ENCODE results near the gene SLC16A9.
"Not testable (repeated sequence)": the region's sequence is repeated elsewhere in the genome, so short reads cannot be mapped to it uniquely, and the experiment has no call there.

SLC16A9 gene

DNA sequence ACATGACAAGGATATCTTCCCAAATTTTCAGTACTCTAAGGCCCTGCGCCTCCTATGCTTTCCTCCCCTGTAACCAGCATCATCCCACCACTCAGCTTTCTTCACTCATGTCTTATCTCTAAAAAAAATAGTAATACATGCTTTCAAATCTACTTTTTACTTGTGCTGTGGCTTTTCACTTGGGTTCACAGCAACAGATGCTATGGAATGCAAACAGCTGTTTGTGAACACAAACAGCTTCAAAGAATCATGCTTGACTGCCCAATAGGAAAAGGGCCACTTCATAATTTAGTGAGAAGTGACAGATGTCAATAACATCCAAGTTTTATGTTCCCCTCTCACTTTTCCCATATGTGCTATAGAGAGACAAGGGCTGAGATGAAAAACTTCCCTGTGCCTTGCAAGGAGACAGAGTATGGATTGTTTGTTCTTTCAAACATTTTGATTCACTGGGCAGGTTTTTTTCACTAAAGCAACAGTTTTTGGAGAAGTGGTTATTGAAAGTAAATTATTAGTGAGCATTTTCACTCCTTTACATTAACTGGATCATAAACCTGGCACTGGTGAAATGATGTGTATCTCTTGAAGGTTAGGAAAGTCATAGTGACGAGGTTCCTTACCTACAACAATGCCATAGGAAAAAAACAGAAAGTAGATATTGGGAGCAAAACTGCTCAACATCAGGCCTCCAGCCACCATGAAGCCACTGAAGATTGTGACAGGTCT is 37.3 kb downstream of the SLC16A9 start:
- no peak for DNase-seq

DNA sequence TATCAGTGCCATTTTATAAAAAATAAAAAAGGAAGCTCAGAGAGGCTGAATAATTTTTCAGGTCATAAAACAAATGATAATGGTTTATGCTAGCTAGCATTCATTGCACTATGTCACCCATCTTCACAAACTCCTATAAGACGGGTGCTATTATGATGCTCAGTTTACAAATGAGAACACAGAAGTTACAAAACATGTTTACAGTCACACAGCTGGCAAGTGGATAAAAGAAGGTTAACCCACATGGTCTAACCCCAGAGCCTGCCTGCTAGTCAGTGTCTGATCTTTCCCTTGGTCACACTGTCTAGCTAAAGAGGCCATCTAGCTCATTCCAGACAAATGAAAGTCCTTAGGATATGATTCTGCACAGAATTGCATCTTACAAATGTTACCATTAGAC is 39.4 kb downstream of the SLC16A9 start:
- no peak for DNase-seq

DNA sequence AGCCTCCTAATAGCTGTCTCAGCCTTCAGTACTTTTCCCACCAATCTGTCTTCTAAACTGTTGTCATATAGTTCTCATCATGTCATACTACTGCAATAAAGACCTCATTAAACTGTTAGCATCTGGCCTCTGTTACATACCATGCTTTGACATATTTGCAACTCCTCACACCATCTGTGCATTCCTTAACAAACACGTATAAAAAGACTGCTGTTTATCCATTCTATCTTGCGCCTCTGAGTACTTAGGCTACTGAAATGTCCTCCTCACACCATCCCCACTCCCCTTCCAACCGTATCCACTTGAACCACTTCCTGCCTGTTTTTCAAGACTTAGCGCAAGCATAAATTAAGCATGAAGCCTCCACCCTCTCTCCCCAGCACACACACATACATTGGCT is 41.6 kb downstream of the SLC16A9 start:
- no peak for DNase-seq

DNA sequence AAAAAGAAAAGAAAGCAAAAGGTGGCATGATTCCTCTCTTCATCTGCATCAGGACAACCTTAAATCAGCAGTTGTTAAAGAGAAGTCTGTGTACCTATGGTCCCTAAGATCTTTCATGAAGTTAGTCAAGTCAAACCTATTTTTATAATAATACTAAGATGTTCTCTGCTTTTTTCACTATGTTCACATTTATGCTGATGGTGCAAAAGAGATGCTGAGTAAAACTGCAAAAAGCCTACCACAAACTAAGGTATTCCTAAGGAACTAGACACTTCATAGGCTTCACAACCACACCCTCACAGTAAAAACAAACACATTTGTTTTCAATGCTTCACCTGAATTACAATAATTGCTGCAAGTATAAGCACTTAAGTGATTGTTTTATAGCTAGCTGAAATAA is 43.3 kb downstream of the SLC16A9 start:
- DNase-seq, result no peak

DNA sequence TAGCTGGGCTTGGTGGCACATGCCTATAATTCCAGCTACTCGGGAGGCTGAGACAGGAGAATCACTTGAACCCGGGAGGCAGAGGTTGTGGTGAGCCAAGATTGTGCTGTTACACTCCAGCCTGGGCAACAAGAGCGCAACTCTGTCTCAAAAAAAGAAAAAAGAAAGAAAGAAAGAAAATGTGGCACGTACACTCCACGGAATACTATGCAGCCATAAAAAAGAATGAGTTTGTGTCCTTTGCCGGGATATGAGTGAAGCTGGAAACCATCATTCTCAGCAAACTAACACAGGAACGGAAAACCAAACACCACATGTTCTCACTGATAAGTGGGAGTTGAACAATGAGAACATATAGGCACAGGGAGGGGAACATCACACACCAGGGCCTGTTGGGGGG is 46.4 kb downstream of the SLC16A9 start:
- DNase-seq, result not testable (repeated sequence)

DNA sequence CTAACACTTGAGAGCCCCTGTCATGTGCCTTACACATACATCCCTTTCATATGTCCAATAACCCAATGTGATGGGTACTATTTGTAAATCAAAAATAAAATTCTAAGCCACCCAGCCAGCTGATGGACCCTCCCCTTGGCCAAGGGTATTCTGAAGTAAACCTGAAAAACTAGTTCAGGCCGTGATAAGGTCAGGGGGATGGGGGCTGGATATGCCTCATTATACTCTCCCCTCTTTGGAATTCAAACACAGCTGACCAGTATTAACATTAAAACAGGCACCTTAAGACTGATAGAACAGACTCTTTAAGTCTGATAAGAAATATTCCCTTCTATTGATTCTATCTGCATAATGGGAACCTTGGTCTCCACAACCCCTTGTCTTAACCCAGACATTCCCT is 51.9 kb downstream of the SLC16A9 start:
- no peak for DNase-seq

DNA sequence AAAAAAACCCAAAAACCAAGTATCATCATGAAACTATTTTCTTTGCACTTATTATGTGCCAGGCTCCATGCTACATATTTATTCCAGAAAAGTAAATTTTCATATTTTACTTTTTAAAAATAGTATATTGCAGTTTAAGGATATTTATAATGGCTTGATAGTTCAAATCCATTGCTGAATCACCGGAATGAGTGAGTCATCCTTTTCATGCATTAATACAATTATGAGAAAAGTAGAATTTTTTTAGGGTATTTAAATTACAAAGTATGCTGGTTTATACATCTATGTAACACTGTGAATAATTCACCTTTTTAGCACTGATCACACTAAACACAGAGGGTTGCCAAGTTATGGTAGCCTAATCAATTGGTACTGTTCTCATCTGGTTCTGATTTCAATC is 54.3 kb downstream of the SLC16A9 start:
- no peak for DNase-seq

DNA sequence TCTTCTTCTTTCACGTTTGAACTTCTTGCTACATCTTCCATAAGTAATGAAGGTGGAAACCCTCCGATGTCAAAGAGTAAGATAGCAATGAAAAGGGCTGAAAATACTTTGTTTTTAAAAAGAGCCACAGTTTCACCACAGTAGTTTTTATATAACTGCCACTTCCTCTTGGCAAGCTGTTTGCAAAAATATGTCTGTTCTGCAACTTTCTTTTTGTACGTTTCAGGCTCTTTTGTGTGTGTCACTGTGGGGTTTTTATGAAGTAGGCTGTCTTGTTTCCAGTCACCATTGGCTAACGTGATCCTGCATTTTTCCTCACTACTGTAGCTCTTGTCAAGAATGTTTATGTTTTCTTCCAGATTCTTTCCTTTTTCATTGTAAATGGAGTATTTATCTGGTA is 55.6 kb downstream of the SLC16A9 start:
- DNase-seq, result no peak

DNA sequence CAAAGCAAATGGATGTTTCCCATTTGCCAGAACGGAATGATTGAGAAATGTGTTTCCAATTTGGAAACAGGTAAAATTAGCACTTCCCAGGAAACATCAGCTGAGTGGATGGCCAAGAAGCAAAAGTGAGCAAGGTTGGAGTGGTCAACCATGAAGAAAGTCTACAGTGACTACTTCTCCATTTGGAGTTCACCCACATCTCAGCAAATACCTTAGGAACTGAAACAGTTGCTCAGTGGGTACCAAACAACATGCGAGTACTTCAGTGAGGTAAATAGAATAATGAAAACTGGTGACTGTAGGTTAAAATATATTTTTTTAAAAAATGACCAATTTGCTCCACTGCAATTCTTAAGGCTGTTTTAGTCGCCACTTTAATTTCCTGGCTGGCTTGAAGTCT is 57.7 kb downstream of the SLC16A9 start:
- no peak for DNase-seq

DNA sequence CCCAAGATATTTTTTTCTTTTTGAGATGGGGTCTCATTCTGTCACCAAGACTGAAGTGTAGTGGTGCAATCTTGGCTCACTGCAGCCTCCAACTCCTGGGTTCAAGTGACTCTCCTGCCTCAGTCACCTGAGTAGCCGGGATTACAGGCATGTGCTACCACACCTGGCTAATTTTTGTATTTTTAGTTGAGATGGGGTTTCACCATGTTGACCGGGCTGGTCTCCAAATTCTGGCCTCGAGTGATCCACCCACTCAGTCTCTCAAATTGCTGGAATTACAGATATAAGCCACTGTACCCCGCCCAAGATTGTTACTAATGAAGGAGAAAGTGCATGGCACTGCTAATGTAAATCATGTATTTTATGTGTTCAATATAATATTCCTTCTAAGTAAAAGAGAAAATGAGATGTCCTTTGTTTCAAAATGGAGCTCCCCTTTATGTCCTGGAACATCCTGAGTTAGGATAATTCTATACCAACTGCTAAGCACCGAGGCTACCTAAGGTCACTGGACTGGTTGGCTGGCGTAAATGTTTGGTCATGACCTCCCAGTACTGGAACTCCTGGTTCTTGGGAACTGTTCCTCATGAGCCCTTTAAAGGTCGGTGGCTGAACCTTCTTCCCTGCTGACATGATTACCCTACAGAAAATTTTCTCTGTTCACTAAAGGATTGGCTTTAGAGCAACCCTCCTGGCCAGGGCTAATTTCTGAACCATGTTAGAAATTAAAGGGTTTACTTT is 59.9 kb downstream of the SLC16A9 start:
- no peak for DNase-seq

DNA sequence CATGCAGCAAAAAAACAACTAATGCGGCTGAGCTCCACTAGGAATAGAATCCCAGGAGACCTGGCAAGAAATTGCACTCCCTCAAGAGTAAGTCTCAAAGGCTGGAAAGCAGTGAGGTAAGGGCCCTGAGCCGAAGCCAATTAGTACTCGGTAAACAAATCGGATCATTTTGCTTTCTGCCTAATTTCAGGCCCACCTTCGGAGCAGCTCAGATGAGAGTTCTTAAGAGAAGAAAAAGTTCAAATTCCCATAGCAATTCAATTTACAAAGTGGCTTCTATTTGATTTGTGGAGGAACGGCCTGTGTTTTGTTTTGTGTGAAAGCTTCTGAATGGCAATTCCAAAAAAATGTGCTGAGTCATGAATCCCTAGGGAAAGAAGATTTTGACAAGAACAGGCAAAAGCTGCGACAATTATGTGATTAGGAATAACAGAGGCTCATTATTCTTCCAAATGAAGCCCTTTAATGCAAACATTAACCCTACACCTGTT is 60.9 kb downstream of the SLC16A9 start:
- no peak for DNase-seq

DNA sequence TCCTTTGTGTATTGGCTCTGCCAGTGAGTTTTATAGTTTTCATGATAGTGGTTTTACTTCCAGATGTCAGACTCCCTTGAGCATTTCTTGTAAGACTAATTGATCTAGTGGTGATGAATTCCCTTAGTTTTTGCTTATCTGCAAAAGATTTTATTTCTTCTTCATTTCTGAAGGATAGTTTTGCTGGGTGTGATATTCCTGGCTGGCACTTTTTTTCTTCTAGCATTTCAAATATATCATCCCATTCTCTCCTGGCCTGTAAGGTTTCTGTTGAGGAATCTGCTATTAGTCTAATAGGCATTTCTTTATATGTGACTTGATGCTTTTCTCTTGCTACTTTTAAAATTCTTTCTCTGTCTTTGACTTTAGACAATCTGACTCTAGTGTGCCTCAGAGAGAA is 64.8 kb downstream of the SLC16A9 start:
- DNase-seq, result no peak

DNA sequence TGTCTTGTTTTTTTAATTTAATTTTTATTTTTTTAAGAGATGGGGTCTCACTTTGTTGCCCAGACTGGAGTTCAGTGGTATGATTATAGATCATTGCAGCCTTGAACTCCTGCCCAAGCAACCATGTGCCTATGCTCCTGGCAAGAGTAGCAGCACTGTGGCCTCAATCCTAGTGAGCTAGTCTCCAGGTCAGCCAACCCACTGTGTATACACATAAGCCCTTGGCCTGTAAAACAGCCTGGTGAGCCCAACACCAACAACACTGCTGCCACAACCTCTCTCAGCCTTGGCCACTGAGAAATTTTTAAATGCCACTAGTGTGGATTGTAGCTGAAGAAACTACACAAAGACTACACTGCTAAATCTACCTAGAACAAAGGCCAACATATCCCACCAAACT is 68.0 kb downstream of the SLC16A9 start:
- not testable (repeated sequence) for DNase-seq

DNA sequence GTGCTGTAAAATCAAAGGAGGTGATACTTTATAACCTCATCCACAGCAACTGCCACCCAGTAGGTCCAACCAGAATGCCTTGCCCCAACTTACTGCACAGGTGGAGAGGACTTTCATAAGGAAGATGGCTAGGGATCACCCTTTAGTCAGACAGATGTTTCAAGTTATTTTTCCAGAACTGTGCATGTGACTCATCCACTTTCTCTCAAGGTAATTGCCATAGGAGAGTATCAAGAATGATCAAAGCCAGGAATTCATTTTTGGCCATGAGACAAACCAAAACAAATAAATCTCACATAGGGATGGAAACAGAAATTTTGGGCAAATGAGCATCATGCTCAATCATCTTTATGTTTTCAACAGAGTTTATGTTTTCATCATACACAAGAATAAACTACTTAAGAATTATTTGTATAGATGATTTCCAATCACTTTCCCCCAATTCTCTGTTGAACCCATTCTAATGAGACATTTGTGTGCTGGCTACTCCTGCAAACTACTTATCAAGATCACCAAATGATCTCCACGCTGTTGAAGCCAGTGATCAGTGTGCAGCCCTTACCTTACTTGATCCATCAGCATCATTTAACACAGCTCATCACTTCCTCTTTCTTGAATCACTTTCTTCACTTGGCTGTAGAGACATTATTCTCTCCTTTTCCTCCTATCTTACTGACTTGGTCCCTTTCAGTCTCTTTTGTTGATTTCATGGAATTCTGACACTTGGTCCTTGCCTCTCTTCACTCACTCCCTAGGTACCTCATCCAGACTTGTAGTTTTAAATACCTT is 74.0 kb downstream of the SLC16A9 start:
- DNase-seq, result no peak

DNA sequence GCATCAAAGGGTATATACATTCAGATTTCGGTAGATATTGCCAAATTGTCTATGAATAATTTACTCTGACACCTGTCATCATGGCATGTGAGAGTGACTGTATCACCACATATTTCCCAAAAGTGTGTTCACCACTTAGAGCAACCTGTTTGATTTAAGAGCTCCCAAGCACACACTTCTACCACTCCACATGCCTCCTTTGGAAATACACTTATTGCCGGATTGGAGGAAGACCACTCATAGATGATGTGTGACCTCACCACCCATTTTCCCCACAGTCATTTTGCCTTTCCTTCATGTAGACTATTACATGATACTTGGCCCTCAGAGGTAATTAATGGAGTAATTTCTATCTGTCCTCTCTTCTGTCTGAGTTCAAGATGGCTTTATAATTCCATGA is 75.5 kb downstream of the SLC16A9 start:
- no peak for DNase-seq

DNA sequence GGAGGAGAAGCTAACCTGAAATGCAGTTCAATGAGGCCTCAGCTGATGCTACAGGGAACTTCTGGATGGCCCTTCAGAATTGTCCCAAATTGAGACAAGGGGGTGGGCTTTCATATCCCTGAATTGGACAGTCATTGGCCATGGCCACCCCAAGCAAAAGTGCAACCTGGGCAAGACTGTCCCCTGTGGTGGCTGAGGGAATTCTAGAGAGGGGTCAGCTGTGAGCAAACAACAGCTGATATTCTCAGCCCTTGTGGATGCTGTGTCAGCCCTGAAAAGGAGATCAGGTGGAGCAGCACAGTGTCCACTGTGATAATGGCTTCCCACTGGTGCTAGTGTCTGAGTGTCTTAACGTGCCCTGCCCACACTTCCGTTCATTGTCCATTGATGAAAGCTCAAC is 76.6 kb downstream of the SLC16A9 start:
- no peak for DNase-seq

DNA sequence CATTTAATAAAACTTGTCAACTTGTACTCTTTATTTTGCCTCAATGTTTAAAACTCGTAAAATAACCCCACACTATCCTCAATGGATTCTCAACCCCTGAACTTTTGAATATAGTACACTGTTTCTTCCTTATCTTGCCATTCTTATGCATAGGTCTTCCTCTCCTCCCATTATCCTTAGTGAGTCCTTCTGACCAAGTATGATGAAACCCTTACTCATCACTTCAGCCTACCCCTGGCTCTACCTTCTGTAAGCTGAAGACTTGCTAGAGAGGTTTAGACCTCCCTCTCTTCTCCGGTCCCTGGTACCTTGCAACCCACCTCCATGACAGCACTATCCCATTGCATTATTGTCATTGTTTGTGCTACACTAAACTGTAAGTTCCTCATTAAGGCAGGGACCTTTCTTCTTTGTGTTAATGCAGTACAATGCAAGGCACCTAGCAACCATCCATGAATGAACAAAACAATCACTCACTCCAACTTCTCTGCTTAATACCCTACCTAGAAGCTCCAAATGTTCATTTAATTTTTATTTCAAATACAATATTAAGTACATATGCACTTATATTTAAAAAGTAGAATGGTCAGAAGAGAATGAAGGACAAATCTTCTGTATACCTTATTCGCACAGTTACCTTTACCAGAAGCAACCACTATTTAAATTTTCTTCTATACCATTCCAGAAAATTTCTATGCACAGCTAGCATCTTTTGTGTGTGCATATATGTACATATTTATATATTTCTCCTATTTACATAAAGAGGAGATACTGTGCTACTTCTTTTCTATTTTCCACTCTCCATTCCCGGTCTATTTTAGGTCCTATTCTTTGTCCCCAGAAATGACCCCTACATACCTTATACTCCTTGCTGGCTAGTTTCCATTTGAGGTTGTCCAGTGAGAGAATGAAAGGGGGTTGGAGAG is 77.5 kb downstream of the SLC16A9 start:
- no peak for DNase-seq

DNA sequence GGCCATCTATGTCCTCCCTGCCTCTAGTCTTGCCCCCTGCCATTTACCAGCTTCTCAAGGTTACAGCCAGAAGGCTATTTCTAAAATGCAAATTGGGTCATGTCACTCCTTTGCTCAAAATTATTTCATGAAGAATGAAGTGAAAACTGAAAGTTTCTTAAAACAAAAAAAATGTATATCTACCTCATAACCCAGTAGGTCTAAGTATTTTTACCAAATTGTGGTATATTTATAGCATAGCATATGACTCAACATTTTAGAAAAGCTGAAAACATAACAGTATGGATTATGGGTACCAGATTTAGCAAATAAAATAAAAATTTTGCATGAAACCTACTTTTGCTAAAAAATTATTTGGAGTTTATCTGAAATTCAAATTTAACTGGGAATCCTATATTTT is 78.4 kb downstream of the SLC16A9 start:
- no peak for DNase-seq

DNA sequence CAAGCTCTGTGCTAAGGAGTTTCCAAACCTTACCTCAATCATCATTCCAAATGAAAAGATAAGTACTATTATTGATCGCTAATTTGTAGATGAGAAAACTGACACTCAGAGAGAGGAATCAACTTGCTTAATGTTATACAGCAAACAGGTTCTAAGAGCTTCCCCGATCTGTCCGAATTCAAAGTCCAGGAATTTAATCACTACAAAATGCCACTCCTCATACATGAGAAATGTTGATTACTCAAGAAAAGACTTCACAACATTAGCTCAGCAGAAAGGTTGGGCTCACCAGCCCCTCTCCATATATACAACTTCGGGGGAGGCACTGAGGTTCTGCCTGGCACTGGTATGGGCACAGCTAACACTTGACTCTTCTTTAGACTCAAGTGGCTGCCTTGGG is 80.7 kb downstream of the SLC16A9 start:
- no peak for DNase-seq

DNA sequence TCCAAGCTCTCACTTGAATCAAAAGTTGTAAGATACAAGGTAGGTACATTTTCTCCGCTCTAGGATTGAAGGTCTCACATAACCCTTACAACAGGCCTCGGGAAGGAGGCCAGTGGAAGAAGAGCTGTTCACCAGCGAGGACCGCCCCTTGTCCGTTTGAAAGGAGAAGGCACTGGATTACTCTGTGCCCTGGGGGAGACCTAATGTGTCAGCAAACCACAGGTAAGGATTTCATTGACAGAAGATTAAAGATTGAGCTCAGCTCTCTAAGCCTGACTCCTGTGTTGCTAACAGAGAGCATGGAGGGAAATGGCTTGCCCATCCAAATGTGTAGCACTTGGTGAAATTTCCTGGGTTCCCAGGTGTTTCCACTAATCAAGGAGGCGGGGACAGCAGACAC is 81.2 kb downstream of the SLC16A9 start:
- DNase-seq, result no peak

DNA sequence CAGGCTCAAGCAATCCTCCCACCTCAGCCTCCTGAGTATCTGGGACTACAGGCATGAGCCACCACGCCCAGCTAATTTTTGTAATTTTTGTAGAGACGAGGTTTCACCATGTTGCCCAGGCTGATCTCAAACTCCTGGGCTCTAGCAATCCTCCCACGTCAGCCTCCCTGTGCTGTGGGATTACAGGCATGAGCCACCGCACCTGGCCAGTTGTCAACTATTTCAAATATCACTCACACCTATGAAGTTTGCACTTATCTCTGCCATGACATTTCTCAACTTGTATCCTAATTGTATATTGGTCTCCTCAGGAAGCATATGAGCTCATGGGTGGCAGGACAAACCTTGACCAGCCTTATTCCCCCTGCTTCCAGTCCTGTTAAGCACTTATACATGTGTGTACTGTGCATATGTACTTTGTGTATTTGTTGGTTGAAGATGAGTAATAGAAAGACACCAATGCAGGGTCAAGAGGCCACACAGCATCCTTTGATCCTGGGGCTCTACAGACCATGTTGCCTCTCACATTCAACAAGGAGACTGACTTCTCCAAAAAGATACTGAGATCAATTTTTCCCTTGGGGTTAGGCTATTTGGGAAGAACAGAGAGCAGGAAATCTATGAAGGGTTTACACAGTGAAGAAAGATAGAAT is 82.2 kb downstream of the SLC16A9 start:
- DNase-seq, result no peak

DNA sequence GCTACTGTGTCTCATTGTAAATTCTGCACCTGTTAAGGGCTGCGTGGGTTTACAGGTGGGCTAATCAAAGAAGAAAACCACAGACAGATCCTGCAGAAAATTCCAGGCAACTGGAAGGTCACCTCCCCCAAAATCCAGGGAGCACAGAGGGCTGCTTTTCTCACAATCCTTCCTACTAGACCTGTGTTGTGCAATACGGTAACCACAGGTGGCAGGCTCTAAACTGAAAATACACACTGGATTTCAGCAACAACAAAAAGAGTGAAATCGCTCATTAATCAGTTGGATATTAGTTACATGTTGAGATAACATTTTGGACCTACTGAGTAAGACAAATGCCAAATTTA is 83.2 kb downstream of the SLC16A9 start:
- no peak for DNase-seq
